Choroid plexus epithelial cell (primary cell): Measurements from ENCODE around the gene NGF.
"Not testable (repeated sequence)": the region's sequence is repeated elsewhere in the genome, so short reads cannot be mapped to it uniquely, and the experiment has no call there.

Experiments
- DNase-seq: peaks from one replicate; pipeline ENCODE4 v3.0.0-alpha.2; 2010; ENCODE audit warnings: low read depth
- H3K4me3 ChIP-seq: 2 replicates; pipeline ENCODE4 v1.5.1; 2011; ENCODE audit warnings: low read depth, mild to moderate bottlenecking, control low read depth, low read length, moderate library complexity
- TF ChIP-seq, protein P1 (sequence below): conservative IDR thresholded peaks from 2 replicates; pipeline ENCODE4 v1.5.1; 2011; ENCODE audit warnings: low read depth, mild to moderate bottlenecking, control low read depth, inconsistent platforms, low read length, moderate library complexity

NGF gene

GRCh38 chr1:115364780-115365155, 26.7 kb upstream of the NGF start:
- TF ChIP-seq, protein P1, sequence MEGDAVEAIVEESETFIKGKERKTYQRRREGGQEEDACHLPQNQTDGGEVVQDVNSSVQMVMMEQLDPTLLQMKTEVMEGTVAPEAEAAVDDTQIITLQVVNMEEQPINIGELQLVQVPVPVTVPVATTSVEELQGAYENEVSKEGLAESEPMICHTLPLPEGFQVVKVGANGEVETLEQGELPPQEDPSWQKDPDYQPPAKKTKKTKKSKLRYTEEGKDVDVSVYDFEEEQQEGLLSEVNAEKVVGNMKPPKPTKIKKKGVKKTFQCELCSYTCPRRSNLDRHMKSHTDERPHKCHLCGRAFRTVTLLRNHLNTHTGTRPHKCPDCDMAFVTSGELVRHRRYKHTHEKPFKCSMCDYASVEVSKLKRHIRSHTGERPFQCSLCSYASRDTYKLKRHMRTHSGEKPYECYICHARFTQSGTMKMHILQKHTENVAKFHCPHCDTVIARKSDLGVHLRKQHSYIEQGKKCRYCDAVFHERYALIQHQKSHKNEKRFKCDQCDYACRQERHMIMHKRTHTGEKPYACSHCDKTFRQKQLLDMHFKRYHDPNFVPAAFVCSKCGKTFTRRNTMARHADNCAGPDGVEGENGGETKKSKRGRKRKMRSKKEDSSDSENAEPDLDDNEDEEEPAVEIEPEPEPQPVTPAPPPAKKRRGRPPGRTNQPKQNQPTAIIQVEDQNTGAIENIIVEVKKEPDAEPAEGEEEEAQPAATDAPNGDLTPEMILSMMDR, result no peak
- DNase-seq, result no peak
- H3K4me3 ChIP-seq, result no peak overlapping the region

GRCh38 chr1:115364046-115364779, 26.2 kb upstream of the NGF start:
- peak; percentile 69 for DNase-seq
- TF ChIP-seq, protein P1, result peak; percentile 8
- H3K4me3 ChIP-seq, result no peak overlapping the region

GRCh38 chr1:115363171-115363570, 25.1 kb upstream of the NGF start:
- H3K4me3 ChIP-seq, result no peak overlapping the region
- TF ChIP-seq, protein P1, result no peak
- DNase-seq, result no peak

GRCh38 chr1:115360505-115361129, 22.6 kb upstream of the NGF start:
- DNase-seq, H3K4me3 ChIP-seq: not testable (repeated sequence)

- not testable (repeated sequence) for H3K4me3 ChIP-seq, DNase-seq
These were observed 21.9 kb upstream of the NGF start for GRCh38 chr1:115359787-115360452.

GRCh38 chr1:115356356-115356755, 18.3 kb upstream of the NGF start:
- H3K4me3 ChIP-seq, result no peak overlapping the region
- TF ChIP-seq, protein P1, result no peak
- DNase-seq, result no peak

DNA sequence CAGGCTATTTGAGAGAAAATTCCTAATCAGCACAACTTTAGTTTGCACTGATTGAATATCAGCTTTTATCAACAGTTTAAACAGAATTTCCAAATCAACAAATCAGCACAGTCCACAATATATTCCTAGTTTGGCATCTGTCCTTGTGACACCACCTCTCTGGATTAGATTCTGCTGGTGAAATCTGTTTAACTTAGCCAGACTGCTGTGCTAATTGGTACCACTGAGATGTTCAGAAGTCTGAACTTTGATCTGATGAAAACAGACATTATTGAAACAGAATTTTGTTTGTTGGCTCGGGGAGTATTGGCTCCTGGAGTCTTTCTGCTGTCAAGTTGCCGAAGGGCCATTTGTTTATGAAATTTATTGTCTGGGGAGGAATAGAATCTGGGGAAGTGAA, 17.0 kb upstream of the NGF start:
- no peak overlapping the region for H3K4me3 ChIP-seq
- no peak for DNase-seq
- TF ChIP-seq, protein P1, result no peak

DNA sequence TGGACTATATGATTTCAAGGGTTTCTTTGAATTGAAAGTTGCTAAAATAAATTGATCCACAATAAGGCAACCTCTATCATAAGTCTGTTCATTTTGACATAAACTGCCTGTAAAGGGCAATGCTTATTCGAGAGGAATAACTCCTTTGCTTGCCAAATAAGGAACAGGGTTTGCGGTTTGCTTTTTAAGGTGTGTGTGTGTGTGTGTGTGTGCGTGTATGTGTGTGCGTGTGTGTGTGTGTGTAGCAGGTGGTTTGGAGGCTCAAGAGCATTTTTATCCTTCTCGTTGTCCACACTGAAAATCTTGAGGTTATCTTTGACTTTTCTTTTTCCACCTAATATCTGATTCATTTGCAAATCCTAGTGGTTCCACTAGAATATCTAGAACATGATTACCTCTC, 13.1 kb upstream of the NGF start:
- TF ChIP-seq, protein P1, result no peak
- DNase-seq, result no peak
- no peak overlapping the region for H3K4me3 ChIP-seq
